NOMO-1 treated with dmso at 0.1 percent for 144 hours (cell line): ENCODE data around the gene PPP2R2C.

ENCODE experiments used
- DNase-seq: peaks from one replicate; lab custom pipeline; 2025; ENCODE audit not compliant: unreplicated experiment; lab: John Stamatoyannopoulos, UW

Gene PPP2R2C

DNA sequence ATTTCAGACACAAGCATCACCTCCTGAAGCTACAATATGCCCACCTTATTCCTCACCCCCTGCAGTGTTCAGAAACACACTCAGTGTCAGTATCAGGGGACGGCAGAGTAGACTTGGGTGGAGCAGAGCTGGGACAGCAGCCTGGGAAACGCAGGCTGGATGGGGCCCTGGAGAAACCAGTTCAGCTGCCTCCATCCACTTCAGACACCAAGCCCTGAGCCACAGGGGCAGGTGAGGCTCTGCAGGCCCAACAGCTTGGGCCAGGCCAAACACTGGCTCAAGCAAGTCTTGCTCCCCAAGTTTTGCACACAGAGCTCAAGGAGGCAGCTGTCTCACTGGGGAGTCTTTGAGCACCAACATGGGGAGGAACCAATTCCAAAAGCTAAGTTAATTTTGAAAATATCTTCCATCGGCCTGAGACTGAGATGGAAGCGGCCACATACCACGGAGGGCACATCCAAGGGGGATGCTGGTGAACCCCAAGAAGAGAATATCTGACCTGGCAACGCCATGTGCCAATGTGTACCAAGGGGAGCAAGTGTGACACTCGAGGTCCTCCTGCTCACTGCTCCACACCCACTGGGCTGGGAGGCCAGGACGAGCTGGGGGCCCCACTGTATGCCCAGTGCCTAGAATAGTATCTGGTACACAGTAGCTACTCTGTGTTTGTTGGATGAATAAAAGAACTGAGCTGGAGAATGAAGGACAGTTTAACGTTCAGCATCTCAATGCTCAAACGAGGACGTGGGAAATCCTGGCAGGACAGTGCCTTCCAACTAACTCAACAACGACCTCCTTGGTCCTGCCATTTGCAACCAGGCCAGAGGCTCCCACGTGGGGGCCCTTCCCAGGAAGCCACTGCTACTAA, 45.6 kb downstream of the PPP2R2C start:
- DNase-seq, result no peak

DNA sequence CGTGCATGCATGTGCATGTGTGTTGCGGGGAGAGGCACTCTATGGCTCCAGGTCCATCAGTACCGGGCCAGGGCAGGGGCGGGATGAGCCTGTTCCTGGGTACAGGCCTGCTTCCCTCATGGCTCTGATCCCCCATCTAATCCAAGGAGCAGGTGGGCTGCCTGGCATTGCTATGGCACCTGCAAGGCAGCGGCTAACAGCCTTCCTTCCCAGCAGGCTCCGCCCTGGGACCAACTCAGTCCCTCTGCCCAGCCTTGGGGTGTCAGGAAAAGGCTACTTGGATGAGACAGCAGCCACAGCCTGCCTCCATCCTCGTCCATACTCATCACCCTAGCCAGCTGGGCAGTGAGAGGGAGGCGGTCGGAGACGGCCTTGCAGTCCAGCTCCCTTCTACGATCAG, 46.5 kb downstream of the PPP2R2C start:
- DNase-seq, result no peak

DNA sequence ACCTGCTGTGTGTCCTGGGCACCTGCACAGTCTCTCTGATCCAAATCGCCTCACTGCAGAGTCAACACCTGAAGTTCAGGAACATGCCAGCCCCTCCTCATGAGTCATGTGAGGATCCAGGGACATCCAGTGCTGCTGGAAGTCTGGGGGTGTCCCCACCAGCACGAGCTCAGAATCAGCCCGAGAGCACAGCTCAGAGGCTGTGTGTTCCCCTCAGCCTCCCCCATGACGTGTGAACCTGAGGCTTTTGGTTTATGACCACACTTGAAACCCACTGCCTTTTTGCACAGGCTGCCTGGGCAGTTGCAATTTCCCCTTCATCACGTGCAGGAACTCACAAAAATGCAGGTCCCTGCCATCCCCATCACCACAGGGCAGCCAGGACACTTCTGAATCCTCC, 47.1 kb downstream of the PPP2R2C start:
- no peak for DNase-seq

DNA sequence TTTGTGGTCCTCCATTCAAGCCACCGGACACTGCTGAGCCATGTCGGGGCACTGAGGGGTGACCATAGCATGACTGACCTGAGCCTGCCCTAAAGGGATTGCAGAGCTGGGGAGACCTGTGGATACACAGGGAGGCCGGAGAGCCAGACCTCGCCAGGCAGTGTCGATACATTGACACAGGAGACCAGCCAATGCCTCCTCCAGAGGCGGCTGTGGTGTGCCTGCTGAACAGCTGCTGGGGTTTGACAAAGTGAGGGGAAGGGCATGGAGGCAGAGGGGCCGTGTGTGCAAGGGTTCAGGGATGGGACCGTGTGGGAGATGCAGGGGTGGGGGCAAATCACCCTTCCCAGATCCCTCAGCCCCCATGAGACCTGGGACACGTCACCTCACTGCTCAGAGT, 48.0 kb downstream of the PPP2R2C start:
- DNase-seq, result no peak

DNA sequence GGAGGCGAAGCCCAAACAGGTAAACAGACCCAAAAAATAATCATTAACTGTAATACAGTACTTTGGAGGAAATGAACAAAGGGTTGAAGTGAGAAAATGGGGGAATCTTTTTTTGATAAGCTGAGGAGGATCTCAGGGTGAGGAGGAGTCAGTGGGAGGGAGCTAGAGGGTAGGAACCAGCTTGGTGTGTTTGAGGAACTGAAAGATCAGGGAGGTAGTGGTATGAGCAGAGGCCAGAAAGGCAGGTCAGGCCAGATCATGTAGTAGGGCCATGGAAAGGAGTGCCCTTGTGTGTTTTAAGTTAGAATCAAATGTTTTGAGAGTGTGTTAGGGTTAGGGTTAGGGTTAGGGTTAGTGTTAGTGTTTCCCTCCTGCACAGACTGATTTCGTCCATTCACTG, 48.8 kb downstream of the PPP2R2C start:
- no peak for DNase-seq

DNA sequence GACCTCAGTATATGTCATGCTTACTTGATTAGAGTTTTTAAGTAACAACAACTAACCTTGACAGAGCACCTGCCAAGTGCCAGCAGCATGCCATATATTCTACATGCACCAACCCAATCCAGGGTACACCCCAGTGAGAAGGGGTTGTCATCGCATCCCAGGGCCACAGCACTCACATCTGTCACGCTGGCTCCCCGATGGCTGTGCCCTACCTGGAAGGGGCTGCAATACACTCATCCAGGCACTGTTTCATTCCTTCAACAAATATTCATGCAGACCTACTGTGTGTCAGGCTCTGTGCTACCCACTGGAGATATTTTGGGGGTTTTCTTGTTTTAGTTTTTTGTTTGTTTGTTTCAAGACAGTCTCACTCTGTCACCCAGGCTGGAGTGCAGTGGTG, 49.5 kb downstream of the PPP2R2C start:
- no peak for DNase-seq

DNA sequence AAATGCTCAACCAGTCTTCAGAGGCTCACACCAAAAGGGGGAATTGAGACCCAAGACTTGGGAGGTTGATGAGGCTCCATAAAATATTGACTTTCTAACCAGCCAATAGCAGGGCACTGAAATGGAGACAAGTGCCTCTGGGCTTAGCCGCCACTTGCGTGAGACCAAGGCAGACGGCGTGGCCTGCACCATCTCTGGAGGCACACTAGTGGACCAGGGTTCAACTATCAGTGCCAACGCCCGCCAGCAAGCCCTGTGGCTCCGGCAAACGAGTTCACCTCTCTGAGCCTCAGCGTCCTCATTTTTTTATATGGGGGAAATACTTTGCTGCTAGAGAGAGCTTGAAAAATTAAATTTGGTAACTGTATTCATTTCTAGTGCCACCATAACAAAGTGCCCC, 50.3 kb downstream of the PPP2R2C start:
- DNase-seq, result no peak

DNA sequence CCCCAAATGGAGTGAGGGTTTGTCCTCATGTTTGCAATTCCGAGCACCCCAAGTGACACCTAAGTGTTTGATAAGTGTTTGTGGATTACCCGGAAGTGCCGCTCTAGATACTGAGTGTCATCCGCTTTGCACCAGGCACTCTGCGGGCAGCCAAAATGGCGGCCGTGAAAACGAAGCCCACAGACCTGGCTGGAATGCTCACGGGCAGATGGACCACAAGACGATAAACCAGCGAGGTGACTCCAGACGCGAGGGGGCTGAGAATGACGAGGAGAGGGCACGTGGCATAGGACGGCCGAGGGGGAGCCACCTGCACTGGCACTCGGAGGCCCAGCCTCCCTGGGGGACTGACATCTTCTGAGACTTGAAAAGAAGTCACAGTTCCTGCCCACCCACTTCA, 51.0 kb downstream of the PPP2R2C start:
- DNase-seq, result no peak

DNA sequence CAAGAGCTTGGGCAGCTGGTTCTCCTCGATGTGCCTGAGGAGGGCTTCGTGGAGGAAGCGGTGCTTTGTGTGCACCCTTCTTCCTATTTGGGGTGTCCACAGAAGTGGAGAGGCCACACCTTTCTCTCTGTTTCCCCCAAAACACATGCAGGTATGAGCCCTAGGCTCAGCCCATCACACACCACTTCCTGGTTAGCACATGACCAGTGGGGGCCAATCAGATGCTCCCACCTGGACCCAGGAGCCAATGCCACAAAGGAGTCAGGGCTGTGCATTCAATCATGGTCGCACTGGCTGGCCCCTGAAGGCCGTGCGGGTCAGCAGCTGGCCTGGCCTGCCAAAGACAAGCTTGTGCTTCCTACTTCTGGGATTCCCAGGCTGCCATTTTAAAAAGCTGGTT, 51.4 kb downstream of the PPP2R2C start:
- no peak for DNase-seq

DNA sequence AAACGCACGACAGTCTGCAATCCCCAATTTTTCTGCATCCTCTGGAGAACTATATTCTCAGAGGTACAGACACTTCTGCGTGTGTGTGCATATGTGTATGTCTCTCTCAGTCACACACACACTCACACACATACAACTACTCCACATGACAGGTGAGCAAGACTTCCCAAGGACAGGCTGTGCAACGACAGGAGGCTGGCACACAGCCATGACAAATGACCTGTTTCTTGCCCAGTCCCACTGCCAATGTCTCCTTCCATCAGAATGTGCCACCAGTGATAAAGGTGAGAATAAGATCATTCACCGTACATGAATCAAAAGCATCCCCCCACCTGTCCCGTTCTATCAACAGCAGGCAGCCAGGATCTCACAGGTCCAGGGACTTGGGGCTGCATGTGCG, 52.4 kb downstream of the PPP2R2C start:
- no peak for DNase-seq

DNA sequence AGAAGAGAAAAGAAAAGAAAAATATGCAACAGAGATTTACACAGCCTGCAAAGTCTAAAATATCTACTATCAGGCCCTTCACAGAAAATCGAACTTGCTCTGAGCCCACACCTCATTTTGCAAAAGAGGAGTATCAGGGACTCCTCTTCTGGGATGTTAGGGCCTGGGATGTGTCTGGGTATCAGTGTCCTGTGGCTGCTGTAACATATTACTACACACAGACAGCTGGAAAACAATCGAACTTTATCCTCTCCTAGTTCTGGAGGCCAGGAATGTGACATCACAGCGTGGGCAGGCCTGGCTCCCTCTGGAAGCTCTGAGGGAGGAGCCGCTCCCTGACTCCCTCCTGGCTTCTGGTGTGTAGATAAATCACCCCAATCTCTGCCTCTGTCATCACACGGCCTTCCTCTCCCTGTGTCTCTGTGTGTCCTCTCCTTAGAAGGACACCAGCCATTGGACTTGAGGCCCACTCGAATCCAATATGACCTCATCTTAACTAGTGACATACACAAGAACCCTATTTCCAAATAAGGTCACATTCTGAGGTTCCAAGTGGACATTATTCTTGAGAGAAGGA, 52.9 kb downstream of the PPP2R2C start:
- DNase-seq, result no peak

DNA sequence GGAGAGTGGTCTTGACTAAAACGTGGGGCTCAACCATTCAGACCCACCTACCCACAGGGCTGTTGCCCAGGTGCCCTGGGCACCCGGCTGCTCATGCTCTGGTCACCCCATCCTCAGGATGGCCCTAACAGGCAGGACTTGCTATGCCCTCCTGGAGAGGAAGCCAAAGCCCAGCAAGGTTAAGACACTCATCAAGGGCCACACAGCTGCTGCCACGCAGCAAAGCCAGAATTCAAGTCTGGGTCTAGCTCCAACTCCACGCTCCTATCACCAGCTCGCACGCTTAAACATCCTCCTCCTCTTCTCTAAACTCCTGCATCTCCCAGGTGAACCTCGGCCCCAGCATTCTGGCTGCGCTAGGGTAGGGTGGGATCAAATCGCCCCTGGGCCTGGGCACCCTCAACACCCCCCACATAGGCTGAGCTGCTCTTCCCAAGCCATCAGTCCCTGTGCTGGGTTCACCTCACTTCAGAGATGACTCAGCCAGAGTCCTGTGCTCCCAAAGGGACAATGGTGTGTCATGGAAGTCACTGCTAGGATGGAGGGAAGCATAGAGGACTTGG, 54.1 kb downstream of the PPP2R2C start:
- no peak for DNase-seq

DNA sequence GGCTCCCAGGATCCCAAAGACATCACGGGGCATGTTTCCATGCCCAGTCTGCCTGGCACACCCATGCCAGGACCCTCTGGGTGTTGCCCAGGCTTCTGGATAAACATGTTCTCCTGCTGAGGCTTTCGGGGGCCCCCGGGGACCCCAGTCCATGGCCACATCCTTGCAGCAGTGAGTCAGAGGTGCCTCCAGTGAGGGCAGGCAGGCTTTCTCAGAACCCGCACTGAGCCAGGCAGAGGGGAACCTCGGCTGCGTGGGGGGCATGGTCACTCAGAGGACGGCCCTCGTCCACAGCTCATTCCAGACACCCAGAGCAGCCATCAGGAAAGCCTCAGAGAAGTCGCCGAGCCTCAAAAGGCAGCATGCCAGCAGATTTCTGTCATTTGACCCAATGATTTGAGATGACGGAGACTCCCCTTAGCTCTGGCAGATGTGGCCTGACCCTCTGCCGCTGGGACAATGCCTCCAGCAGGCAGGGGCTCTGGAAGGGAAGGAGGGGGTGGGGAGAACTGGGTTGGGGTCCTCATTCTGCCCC, 54.8 kb downstream of the PPP2R2C start:
- DNase-seq, result no peak

DNA sequence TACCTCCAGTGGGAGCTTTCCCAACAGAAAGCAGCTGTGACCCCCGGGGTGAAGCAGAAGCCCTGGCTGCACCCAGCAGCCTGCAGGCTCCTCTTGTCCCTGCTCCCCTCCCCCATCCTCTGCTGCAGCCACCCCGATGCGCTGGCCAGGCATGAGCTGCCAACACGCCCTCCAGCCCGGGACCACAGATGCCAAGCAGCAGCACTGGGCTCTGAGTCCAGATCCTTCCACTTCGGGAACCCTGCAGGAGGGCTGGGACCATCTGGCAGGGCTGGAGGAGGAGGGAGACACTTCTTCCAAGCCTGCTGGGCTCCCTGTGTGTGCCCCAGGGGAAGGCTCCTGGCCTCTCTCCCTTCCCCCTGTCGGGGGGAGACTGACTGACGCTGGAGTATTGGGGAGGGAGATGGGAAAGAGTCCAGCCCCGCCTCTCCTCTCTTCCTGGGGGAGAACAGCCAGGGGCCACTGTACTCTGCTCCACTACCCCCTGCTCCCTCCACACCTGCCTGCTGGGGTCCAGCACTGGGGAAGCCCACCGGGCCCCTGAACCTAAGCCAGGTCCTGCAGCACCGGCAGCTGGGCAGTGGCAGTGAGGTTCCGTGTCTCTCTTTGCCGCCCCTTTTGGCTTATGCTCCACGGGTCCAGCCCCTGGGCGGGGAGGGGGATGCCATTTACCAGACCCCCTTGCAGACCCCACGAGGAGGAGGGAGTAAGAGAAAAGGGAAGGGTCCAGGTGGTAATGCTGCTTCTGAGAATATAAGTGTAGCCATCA, 55.7 kb downstream of the PPP2R2C start:
- DNase-seq, result no peak

DNA sequence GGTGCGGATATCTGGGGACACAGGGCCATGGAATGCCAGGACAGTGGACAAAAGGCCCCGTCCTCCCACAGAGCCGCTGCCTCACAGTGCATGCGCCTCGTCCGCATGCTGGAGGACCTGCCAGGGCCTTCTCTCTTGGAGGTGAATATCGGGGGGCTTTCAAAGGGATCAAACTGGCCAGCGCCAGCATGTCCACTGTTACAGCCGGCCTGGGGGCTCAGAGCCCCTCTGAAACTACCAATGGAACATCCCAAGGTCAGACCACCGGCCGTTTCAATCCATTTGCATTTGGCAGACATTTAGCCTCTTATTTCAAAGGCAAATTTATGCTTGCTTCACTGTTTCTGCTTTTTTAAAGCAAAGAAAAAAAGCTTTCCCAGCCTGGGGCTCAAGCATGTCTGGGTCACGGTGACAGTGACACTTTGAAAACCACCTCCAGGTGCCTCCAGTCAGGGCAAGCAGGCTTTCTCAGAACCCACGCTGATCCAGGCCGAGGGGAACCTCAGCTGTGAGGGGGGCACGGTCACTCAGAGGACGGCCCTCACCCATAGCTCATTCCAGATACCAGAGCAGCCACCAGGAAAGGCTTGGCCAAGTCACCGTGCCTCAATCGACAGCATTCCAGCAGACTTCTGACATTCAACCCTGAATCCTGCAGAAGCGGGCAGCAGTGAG, 57.2 kb downstream of the PPP2R2C start:
- no peak for DNase-seq

DNA sequence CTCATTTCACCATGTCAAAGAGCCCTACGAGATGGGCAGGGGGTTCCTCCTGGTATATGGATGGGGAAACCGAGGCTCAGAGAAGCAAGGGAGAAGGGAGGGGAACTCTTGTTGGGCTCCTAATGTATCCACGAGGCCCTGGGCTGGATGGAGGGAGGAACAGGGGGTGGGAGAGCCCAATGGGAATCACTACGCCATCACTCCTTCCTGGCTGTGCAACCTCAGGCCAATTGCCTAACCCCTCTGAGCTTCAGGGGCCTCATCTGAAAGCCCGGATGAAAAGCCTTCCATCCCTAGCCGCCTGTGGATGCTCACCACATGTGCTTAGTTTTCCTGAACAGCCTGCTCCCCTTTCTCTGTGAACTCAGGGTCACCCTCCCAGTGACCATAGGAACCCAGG, 57.8 kb downstream of the PPP2R2C start:
- DNase-seq, result no peak

DNA sequence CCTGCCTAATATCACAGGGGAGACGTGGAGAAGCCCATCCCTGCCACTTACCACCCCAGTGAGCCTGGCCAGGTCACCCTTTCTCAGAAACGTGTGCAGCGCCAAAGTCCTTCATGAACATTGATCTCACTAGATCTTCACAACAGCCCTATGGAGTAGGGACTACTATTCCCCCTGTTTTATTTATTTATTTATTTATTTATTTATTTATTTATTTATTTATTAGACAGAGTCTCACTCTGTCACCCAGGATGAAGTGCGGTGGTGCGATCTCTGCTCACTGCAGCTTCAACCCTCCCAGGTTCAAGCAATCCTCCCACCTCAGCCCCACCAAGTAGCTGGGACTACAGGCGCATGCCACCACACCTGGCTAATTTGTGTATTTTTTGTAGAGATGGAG, 61.8 kb downstream of the PPP2R2C start:
- no peak for DNase-seq

DNA sequence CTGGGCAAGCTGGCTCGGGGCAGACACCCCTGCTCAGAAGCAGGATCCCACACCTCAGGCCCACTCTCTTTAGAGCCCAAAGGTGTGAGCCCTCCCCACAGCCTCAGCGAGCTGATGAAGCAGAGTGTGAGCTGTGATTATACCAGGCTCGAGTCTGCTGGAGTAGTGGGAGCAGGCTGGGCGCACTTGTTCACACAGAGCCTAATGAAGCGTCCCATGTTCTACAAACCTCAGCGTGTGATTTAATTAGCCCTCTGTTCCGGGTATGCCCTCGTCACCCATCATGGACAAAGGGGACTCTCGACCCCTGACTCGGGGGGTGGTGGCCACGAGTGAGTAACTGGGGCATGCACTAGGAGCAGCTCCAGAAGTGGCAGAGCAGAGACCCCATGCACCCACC, 62.3 kb downstream of the PPP2R2C start:
- no peak for DNase-seq

DNA sequence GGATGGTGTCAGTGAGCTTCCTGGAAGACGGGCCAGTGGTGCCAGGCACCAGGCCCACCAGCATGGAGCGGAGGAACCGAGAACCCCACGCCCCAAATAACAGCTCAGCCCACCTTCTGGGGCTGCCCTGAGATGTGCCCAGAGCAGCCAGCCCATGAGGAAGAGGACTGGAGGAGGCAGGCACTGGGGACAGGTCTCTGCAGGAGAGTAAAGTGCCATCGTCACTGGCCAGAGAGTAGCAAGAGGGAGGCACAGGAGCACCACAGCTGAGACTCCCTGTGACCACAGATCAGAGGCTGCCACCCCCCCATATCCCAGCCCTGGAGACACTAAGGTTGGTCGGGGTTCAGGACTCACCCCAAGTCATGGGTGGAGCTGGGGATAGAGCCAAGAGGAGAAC, 63.0 kb downstream of the PPP2R2C start:
- DNase-seq, result no peak

DNA sequence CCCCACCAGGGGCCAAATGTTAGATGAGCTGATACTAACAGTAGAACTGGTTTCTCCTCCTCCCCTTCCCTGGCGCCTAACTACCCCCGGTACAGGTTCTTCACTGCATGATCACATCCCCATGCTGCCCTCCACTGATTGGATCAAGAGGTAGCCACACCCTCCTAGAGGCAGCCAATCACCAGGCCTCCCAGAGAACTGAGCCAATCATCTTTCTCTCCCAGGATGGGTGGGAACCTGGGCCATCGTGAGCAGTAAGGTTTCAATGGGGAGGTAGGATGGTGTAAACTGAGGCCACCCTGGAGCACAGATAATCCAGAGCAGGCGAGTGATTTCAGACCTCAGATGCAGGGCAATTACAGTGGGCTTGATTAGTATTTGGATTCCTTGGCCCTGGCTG, 64.2 kb downstream of the PPP2R2C start:
- no peak for DNase-seq

DNA sequence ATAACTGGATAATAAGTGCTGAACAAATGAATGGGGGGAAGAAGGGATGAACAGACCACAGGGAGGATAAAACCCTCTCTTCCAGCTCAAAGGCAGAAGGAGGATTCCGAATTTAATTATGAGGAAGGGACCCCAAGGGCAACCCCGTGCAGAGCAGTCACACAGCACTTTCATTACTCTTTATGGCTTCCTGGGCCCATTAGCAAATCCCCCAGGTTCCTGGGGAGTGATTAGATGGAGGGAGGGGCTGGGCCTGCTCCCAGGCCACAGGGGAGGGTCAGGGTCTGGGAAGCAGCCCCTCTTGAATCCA, 67.1 kb downstream of the PPP2R2C start:
- DNase-seq, result no peak
